ENCODE data around the gene LIPM.

LIPM gene

GRCh38 chr10:88769384-88769783, 33.1 kb upstream of the LIPM start:
- FAIRE-seq: no peak
- no peak for TF ChIP-seq TAF1 (IDR thresholded peaks at IDR 0.05; ENCODE audit: low read depth, low read length)
- TF ChIP-seq POLR2AphosphoS5 (IDR thresholded peaks at IDR 0.05; ENCODE audit: low read depth, low read length): no peak
- DNase-seq (ENCODE audit: insufficient read length, low spot score): no peak

- no peak for TF ChIP-seq POU2F2 (IDR thresholded peaks at IDR 0.05; ENCODE audit: low read depth, low read length)
- TF ChIP-seq POLR2AphosphoS5 (IDR thresholded peaks at IDR 0.05; ENCODE audit: low read depth, low read length): no peak
- TF ChIP-seq TAF1 (IDR thresholded peaks at IDR 0.05; ENCODE audit: low read depth, low read length): no peak
- no peak for TF ChIP-seq PAX5 (IDR thresholded peaks at IDR 0.05; ENCODE audit: insufficient read depth, low read length, severe bottlenecking)
- no peak for TF ChIP-seq SPI1 (IDR thresholded peaks at IDR 0.05; ENCODE audit: low read depth, low read length)
- no peak for DNase-seq (ENCODE audit: insufficient read length, low spot score)
- no peak for FAIRE-seq
Observed at GRCh38 chr10:88781206-88781605, 21.3 kb upstream of the LIPM start.

GRCh38 chr10:88782222-88782621, 20.3 kb upstream of the LIPM start:
- TF ChIP-seq SPI1 (IDR thresholded peaks at IDR 0.05; ENCODE audit: low read depth, low read length) (no peak), POU2F2 (IDR thresholded peaks at IDR 0.05; ENCODE audit: low read depth, low read length) (no peak), TAF1 (IDR thresholded peaks at IDR 0.05; ENCODE audit: low read depth, low read length) (no peak), POLR2A (IDR thresholded peaks at IDR 0.05; ENCODE audit: low read depth, low read length) (no peak), POLR2AphosphoS5 (IDR thresholded peaks at IDR 0.05; ENCODE audit: low read depth, low read length) (no peak), PAX5 (IDR thresholded peaks at IDR 0.05; ENCODE audit: insufficient read depth, low read length, severe bottlenecking) (no peak)
- no peak for FAIRE-seq

GRCh38 chr10:88783724-88784123, 18.8 kb upstream of the LIPM start:
- FAIRE-seq: no peak
- TF ChIP-seq POU2F2 (IDR thresholded peaks at IDR 0.05; ENCODE audit: low read depth, low read length) (no peak), POLR2A (IDR thresholded peaks at IDR 0.05; ENCODE audit: low read depth, low read length) (no peak), TAF1 (IDR thresholded peaks at IDR 0.05; ENCODE audit: low read depth, low read length) (no peak), POLR2AphosphoS5 (IDR thresholded peaks at IDR 0.05; ENCODE audit: low read depth, low read length) (no peak)
- no peak for DNase-seq (ENCODE audit: insufficient read length, low spot score)

More at GRCh38 chr10:88782222-88782621, 20.3 kb upstream of the LIPM start:
- DNase-seq (ENCODE audit: insufficient read length, low spot score): no peak

GRCh38 chr10:88786032-88786770, 16.3 kb upstream of the LIPM start:
- no peak for DNase-seq (ENCODE audit: insufficient read length, low spot score)
- FAIRE-seq: no peak
- TF ChIP-seq TAF1 (IDR thresholded peaks at IDR 0.05; ENCODE audit: low read depth, low read length) (no peak), SPI1 (IDR thresholded peaks at IDR 0.05; ENCODE audit: low read depth, low read length) (no peak), POU2F2 (IDR thresholded peaks at IDR 0.05; ENCODE audit: low read depth, low read length) (no peak), POLR2A (IDR thresholded peaks at IDR 0.05; ENCODE audit: low read depth, low read length) (no peak), POLR2AphosphoS5 (IDR thresholded peaks at IDR 0.05; ENCODE audit: low read depth, low read length) (no peak), PAX5 (IDR thresholded peaks at IDR 0.05; ENCODE audit: insufficient read depth, low read length, severe bottlenecking) (no peak)

- FAIRE-seq (no peak), DNase-seq (ENCODE audit: insufficient read length, low spot score) (no peak)
- no peak for TF ChIP-seq TAF1 (IDR thresholded peaks at IDR 0.05; ENCODE audit: low read depth, low read length)
- no peak for TF ChIP-seq PAX5 (IDR thresholded peaks at IDR 0.05; ENCODE audit: insufficient read depth, low read length, severe bottlenecking)
- TF ChIP-seq POU2F2 (IDR thresholded peaks at IDR 0.05; ENCODE audit: low read depth, low read length): no peak
- TF ChIP-seq SPI1 (IDR thresholded peaks at IDR 0.05; ENCODE audit: low read depth, low read length): no peak
Observed at GRCh38 chr10:88787463-88787862, 15.1 kb upstream of the LIPM start.

GRCh38 chr10:88788924-88789323, 13.6 kb upstream of the LIPM start:
- no peak for FAIRE-seq
- TF ChIP-seq POLR2AphosphoS5 (IDR thresholded peaks at IDR 0.05; ENCODE audit: low read depth, low read length) (no peak), POLR2A (IDR thresholded peaks at IDR 0.05; ENCODE audit: low read depth, low read length) (no peak), PAX5 (IDR thresholded peaks at IDR 0.05; ENCODE audit: insufficient read depth, low read length, severe bottlenecking) (no peak), TAF1 (IDR thresholded peaks at IDR 0.05; ENCODE audit: low read depth, low read length) (no peak)
- DNase-seq (ENCODE audit: insufficient read length, low spot score): no peak

GRCh38 chr10:88791924-88792323, 10.6 kb upstream of the LIPM start:
- FAIRE-seq: no peak
- TF ChIP-seq TAF1 (IDR thresholded peaks at IDR 0.05; ENCODE audit: low read depth, low read length): no peak
- no peak for TF ChIP-seq SPI1 (IDR thresholded peaks at IDR 0.05; ENCODE audit: low read depth, low read length)
- no peak for TF ChIP-seq PAX5 (IDR thresholded peaks at IDR 0.05; ENCODE audit: insufficient read depth, low read length, severe bottlenecking)
- TF ChIP-seq POU2F2 (IDR thresholded peaks at IDR 0.05; ENCODE audit: low read depth, low read length): no peak
- TF ChIP-seq POLR2AphosphoS5 (IDR thresholded peaks at IDR 0.05; ENCODE audit: low read depth, low read length): no peak
- no peak for TF ChIP-seq POLR2A (IDR thresholded peaks at IDR 0.05; ENCODE audit: low read depth, low read length)
- DNase-seq (ENCODE audit: insufficient read length, low spot score): no peak

- peak; percentile 80 for FAIRE-seq
- no peak for TF ChIP-seq POU2F2 (IDR thresholded peaks at IDR 0.05; ENCODE audit: low read depth, low read length)
- no peak for TF ChIP-seq PAX5 (IDR thresholded peaks at IDR 0.05; ENCODE audit: insufficient read depth, low read length, severe bottlenecking)
- TF ChIP-seq POLR2AphosphoS5 (IDR thresholded peaks at IDR 0.05; ENCODE audit: low read depth, low read length): no peak
- TF ChIP-seq TAF1 (IDR thresholded peaks at IDR 0.05; ENCODE audit: low read depth, low read length): no peak
- no peak for TF ChIP-seq POLR2A (IDR thresholded peaks at IDR 0.05; ENCODE audit: low read depth, low read length)
- TF ChIP-seq SPI1 (IDR thresholded peaks at IDR 0.05; ENCODE audit: low read depth, low read length): no peak
- DNase-seq (ENCODE audit: insufficient read length, low spot score): no peak
Observed at GRCh38 chr10:88792661-88793060, 9.9 kb upstream of the LIPM start.

- no peak for TF ChIP-seq SPI1 (IDR thresholded peaks at IDR 0.05; ENCODE audit: low read depth, low read length)
- TF ChIP-seq POLR2AphosphoS5 (IDR thresholded peaks at IDR 0.05; ENCODE audit: low read depth, low read length): no peak
- TF ChIP-seq POLR2A (IDR thresholded peaks at IDR 0.05; ENCODE audit: low read depth, low read length): no peak
- TF ChIP-seq TAF1 (IDR thresholded peaks at IDR 0.05; ENCODE audit: low read depth, low read length): no peak
- TF ChIP-seq PAX5 (IDR thresholded peaks at IDR 0.05; ENCODE audit: insufficient read depth, low read length, severe bottlenecking): no peak
- no peak for TF ChIP-seq POU2F2 (IDR thresholded peaks at IDR 0.05; ENCODE audit: low read depth, low read length)
- FAIRE-seq: peak; percentile 16
- DNase-seq (ENCODE audit: insufficient read length, low spot score): no peak
Observed at GRCh38 chr10:88793712-88794299, 8.7 kb upstream of the LIPM start.

All from GM12891 (cell line).